ENCODE measurements around the gene ATP5IF1. TPM values are rescaled to one million over a fixed set of nuclear protein-coding genes. Genes with fewer than 3 reads are reported as not detected.

The ATP5IF1 gene
- total and polyA plus RNA-seq, 9 of the 15 experiments (the other 6 are each of a cell fraction or from before 2014, with no cell fraction given): 292 to 1,422 (median 388) TPM

- TF ChIP-seq ZMIZ1 (IDR thresholded peaks at IDR 0.05; ENCODE audit: low read depth in 2 of 2, low read length in 2 of 2): peak in 1 of 2 experiments; percentile 78; a peak in 2 of 4 replicates
- no peak for TF ChIP-seq KAT2B (IDR thresholded peaks at IDR 0.05; ENCODE audit: low read depth, low read length)
- TF ChIP-seq USF1 (CRISPR knock-in tag; IDR thresholded peaks at IDR 0.05): no peak
- no peak for TF ChIP-seq ZBTB12 (CRISPR knock-in tag; IDR thresholded peaks at IDR 0.05)
- TF ChIP-seq MTA1 (IDR thresholded peaks at IDR 0.05; ENCODE audit: borderline replicate concordance): no peak
- no peak for TF ChIP-seq MCM2 (IDR thresholded peaks at IDR 0.05; ENCODE audit: low read depth)
- no peak for TF ChIP-seq HNRNPH1 (optimal IDR thresholded peaks at IDR 0.05; ENCODE audit: low read depth, low read length)
- TF ChIP-seq ZZZ3 (IDR thresholded peaks at IDR 0.05): no peak
- no peak for TF ChIP-seq CTCFL (IDR thresholded peaks at IDR 0.05; ENCODE audit: borderline replicate concordance, insufficient read depth, low read depth, low read length, poor library complexity, severe bottlenecking)
- TF ChIP-seq NCOA6 (IDR thresholded peaks at IDR 0.05): no peak
- TF ChIP-seq CSDE1 (IDR thresholded peaks at IDR 0.05): peak in 1 of 2 experiments; percentile 16; a peak in 1 of 4 replicates
- TF ChIP-seq GATAD2B (IDR thresholded peaks at IDR 0.05; ENCODE audit: borderline replicate concordance): no peak
- no peak for TF ChIP-seq COPS2 (conservative IDR thresholded peaks at IDR 0.05)
- no peak for TF ChIP-seq ZNF277 (CRISPR knock-in tag; IDR thresholded peaks at IDR 0.05; ENCODE audit: borderline replicate concordance)
- TF ChIP-seq HCFC1 (IDR thresholded peaks at IDR 0.05; ENCODE audit: low read depth, low read length): peak; percentile 98
- no peak for TF ChIP-seq MYNN (IDR thresholded peaks at IDR 0.05)
- peak; percentile 59; the same call in 1 of the 2 replicates for TF ChIP-seq MYNN (CRISPR knock-in tag; IDR thresholded peaks at IDR 0.05)
- no peak for TF ChIP-seq NFRKB (IDR thresholded peaks at IDR 0.05; ENCODE audit: low read depth)
- no peak for TF ChIP-seq SMAD3 (CRISPR knock-in tag; conservative IDR thresholded peaks at IDR 0.05)
Measured at GRCh38 chr1:28259252-28259933, 23.5 kb downstream of the ATP5IF1 start, which contains the start of gene SESN2 (continued).

All from K562 (cell line).